ENCODE data around the gene ARHGEF17.

The ARHGEF17 gene

DNA sequence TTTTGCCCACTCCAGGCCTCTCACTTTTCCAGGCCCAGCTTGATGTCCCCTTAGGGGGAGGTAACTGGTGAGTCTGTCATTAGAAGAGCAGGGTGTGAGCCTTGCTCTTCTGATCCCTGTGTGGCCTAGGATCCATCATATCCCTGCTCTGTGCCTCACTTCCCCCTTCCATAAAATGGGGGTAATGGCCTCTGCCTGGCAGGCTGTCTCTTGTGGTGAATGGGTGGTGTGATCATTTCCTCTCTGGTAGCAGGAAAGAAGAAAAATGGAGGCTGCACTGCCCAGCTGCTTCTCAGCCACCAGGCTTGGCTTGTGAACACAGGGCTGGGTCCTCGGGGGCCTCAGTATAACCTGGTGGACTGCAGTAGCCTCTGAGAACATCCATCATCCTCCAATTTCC lies 5.6 kb downstream of the ARHGEF17 start:
- Histone ChIP-seq H3K4me3 (peak overlapping the region; percentile 85), H3K27ac (peak overlapping the region; percentile 96 to 99)
- TF ChIP-seq CTCF (IDR thresholded peaks at IDR 0.05), result no peak
- DNase-seq (ENCODE audit: low spot score), result no peak

DNA sequence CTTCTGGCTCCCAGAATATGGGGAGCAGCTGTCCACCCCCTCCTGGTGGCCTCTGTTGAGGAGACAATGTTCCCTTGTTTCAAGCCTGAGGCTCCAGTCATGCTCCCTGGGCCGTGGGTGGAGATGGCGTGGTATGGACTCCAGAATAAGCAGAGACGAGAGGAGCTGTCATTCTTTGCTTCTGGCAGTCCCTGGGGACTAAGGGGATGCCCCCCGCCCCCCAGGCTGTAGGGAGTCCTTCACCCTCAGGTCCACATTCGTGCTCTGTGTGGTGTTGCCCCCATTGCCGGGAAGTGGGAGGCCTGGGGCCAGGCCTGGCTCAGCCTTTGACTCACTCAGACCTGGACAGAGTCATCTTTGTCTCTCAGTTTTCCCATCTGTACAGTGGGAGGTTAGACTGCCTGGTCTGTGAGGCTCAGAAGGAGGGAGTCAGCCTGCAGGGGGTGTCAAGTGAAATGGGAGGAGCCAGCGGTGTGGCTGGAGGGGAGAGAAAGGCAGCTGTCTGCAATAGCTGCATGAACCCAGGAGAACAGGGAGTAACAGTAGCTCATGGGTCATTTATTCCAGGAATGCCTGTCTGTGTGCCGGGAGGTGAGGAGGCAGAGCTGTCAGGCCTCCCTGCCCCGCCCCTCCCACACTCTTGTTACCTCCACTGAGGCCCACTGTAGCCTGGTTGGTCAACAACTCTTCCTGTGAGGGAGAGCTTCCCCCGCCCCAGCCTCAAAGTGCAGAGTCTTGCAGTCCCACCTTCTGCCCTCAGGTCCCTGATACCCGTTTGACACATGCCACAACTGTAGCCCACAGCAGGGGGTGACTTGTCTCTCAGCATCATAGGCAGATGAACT lies 6.3 kb downstream of the ARHGEF17 start:
- TF ChIP-seq CTCF (IDR thresholded peaks at IDR 0.05), result no peak
- no peak for DNase-seq (ENCODE audit: low spot score)
- H3K4me3 ChIP-seq, result peak overlapping the region; percentile 85
- peak overlapping the region; percentile 96 to 99 for H3K27ac ChIP-seq

DNA sequence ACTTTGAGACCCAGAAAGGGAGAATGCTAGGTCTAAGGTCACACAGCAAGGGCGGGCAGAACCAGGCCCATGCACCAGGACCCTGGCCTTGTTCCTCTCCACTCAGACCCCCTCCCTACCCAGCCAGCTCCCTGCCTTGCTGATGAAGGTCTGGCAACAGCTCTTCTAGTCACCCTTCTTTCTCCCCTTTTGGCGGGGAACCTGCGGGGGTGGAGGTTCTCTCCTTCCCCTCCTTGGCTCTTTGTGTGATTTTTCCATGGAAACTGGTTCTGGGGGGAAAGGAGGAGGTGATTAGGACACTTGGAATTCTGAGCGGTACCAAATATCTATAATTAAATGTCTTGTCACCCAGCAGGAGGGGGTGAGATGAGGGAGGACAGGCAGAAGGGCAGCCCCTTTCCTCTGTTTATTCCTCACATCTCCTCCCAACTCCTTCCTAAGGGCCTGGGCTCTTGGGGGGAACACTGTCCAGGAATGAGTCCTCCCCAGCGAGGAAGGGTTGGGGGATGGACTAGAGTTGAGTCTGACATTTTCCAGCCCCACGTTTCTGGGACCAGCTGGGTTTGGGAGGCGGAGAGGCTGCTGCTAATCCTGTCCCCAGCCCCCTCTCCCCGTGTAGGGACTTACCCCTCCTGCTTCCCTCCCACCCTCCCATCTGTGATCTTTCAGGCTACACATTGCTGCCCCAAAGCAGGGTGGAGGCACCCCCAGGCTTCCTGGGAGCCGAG lies 7.4 kb downstream of the ARHGEF17 start:
- DNase-seq (ENCODE audit: low spot score), result no peak
- peak overlapping the region; percentile 96 to 99 for H3K27ac ChIP-seq
- peak overlapping the region; percentile 85 for H3K4me3 ChIP-seq
- no peak for TF ChIP-seq CTCF (IDR thresholded peaks at IDR 0.05)

DNA sequence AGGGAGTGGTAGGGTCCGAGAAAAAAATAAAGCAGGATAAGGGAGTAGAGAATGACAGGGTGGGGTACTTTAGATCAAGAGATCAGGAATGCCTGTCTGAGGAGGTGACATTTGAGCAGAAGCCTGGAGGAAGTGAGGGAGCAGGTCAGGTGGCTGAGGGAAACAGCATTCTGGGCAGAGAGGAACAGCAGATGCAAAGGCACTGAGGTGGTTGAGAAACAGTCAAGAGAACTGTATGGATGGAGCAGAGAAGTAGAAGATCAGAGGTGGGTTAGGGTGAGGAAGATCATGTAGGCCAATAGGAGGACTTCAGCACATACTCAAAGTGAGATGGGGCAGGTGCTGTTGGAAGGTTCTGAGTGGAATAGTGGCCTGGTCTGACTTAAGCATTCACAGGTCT lies 8.3 kb downstream of the ARHGEF17 start:
- DNase-seq (ENCODE audit: low spot score), result no peak
- TF ChIP-seq CTCF (IDR thresholded peaks at IDR 0.05), result no peak
- Histone ChIP-seq H3K4me3 (peak overlapping the region; percentile 85), H3K27ac (peak overlapping the region; percentile 96 to 99)

DNA sequence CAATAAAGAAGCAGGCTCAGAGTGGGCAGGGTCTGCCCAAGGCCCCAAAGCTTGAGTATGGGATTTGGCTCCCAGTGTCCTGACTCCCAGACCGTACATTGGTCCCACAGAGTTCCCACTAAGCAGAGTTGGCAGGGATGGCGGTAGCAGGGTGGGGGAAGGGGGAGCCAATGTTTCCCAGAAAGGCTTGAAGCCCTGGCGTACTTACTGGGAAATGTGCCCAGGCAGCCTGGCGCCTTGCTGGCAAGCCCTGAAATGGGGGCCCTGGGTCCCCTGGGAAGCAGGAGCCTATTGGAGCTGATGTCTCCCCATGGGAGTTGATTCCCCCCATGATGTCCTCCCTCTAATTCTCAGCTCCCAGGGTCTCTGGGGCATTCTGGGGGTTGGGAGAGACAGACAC lies 9.3 kb downstream of the ARHGEF17 start:
- peak; percentile 95 for DNase-seq (ENCODE audit: low spot score)
- no peak for TF ChIP-seq CTCF (IDR thresholded peaks at IDR 0.05)
- Histone ChIP-seq H3K27ac (peak overlapping the region; percentile 96 to 99), H3K4me3 (peak overlapping the region; percentile 85)

DNA sequence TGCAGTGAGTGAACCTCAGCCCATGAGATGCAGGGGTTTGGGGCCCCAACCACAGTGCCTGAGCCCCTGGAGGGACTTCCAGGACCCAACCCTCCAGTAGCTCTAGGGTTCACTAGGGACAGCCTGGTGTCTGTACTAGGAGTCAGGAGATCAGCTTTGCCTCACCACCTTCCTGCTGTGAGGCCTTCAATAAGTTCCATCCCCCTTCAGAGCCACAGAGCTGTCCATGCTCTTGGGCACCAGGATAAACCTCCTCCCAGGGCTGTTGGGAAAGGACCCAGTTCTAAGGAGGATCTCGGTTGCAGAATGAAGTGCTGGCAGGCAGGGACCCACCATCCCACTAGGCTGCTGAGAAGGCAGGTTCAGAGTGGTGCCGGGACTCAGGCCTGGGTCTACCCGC lies 9.7 kb downstream of the ARHGEF17 start:
- peak overlapping the region; percentile 96 to 99 for H3K27ac ChIP-seq
- H3K4me3 ChIP-seq, result peak overlapping the region; percentile 85
- DNase-seq (ENCODE audit: low spot score), result no peak
- no peak for TF ChIP-seq CTCF (IDR thresholded peaks at IDR 0.05)

All from coronary artery (tissue), 2 donors.